ENCODE data around the gene MOB3A. TPM values are rescaled to one million over a fixed set of nuclear protein-coding genes. Genes with fewer than 3 reads are reported as not detected.

The MOB3A gene
- total and polyA plus RNA-seq, 9 of the 15 experiments (the other 6 are each of a cell fraction or from before 2014, with no cell fraction given) = 1.1 to 24.1 (median 6.0) TPM

GRCh38 chr19:2096480-2097202 lies 515 bp upstream of the MOB3A start, which contains the start of gene IZUMO4 (continued):
- TF ChIP-seq MGA (IDR thresholded peaks at IDR 0.05) (no peak), NCOA1 (IDR thresholded peaks at IDR 0.05; ENCODE audit: low read depth) (no peak), PHB2 (IDR thresholded peaks at IDR 0.05; ENCODE audit: low read depth) (no peak), YY1 (IDR thresholded peaks at IDR 0.05; ENCODE audit: borderline replicate concordance in 1 of 3, control insufficient read depth in 1 of 3, extremely low read depth in 1 of 3, insufficient read depth in 3 of 3, insufficient read length in 1 of 3, insufficient replicate concordance in 2 of 3, low read depth in 1 of 3, low read length in 2 of 3) (peak in 2 of 3 experiments; percentile 39 to 45), EGR1 (conservative IDR thresholded peaks at IDR 0.05) (no peak; the same call in 1 of the 2 replicates), CBFA2T2 (conservative IDR thresholded peaks at IDR 0.05) (no peak), CHCHD3 (CRISPR knock-in tag; IDR thresholded peaks at IDR 0.05) (no peak), ERF (CRISPR knock-in tag; IDR thresholded peaks at IDR 0.05) (0 out of 2 replicates have a peak, but pooled peaks have one; percentile 44), ZNF699 (CRISPR knock-in tag; IDR thresholded peaks at IDR 0.05; ENCODE audit: insufficient replicate concordance) (no peak), CCAR2 (IDR thresholded peaks at IDR 0.05; ENCODE audit: low read depth, low read length) (no peak), U2AF1 (optimal IDR thresholded peaks at IDR 0.05; ENCODE audit: low read depth, low read length) (peak; percentile 0), POLR2B (IDR thresholded peaks at IDR 0.05; ENCODE audit: low read depth, partially characterized antibody) (no peak), BMI1 (IDR thresholded peaks at IDR 0.05; ENCODE audit: low read length) (peak; percentile 82; the same call in 1 of the 2 replicates), SMARCB1 (IDR thresholded peaks at IDR 0.05; ENCODE audit: insufficient read length, low read depth) (no peak), ZNF77 (CRISPR knock-in tag; IDR thresholded peaks at IDR 0.05) (no peak)
- TF ChIP-seq, protein P1, sequence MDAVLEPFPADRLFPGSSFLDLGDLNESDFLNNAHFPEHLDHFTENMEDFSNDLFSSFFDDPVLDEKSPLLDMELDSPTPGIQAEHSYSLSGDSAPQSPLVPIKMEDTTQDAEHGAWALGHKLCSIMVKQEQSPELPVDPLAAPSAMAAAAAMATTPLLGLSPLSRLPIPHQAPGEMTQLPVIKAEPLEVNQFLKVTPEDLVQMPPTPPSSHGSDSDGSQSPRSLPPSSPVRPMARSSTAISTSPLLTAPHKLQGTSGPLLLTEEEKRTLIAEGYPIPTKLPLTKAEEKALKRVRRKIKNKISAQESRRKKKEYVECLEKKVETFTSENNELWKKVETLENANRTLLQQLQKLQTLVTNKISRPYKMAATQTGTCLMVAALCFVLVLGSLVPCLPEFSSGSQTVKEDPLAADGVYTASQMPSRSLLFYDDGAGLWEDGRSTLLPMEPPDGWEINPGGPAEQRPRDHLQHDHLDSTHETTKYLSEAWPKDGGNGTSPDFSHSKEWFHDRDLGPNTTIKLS (IDR thresholded peaks at IDR 0.05; ENCODE audit: borderline replicate concordance, low read depth) = no peak

Measured in K562 (cell line).